T47D (cell line): ENCODE results near the gene RABGGTA.
A peak's percentile ranks its signal among the peaks of the same experiment; 100 is the strongest.

Source experiments
- DNase-seq, 2 experiments: peaks; one replicate each; pipeline versions ENCODE4 v3.0.0 to v3.0.0-alpha.2; 2011 to 2012; ENCODE audit warnings: low read depth in 1 of 2, low spot score in 1 of 2
- JUND ChIP-seq: IDR thresholded peaks from 2 replicates; pipeline ENCODE4 v1.6.1; 2012; ENCODE audit warnings: low read depth
- in situ Hi-C: cut with HindIII; loops from 2 replicates; pipeline ENCODE4 v1.10.0; 2016; ENCODE audit warnings: low sequenced_read_pairs, low pct_unique_long_range_greater_than_20kb

RABGGTA gene

GRCh38 chr14:24310646-24311604 is 39.5 kb upstream of the RABGGTA start, which contains the start of gene LTB4R:
Gene LTB4R (plus strand): TSS chr14:24311502. CDS start chr14:24315652, 4,150 bp downstream.
- no peak for DNase-seq
- in situ Hi-C loops: no loop called here
- TF ChIP-seq JUND: no peak

GRCh38 chr14:24310265-24310645 is 38.9 kb upstream of the RABGGTA start:
- no peak for TF ChIP-seq JUND
- in situ Hi-C loops: no loop called here
- DNase-seq: no peak

- no peak for TF ChIP-seq JUND
- in situ Hi-C loops: no loop called here
- no peak for DNase-seq
Observed at GRCh38 chr14:24309538-24310264, 38.3 kb upstream of the RABGGTA start, which contains the start of gene LTB4R2. Gene LTB4R2 (plus strand): TSS chr14:24310140. CDS start chr14:24310665, 525 bp downstream.

GRCh38 chr14:24308342-24309124 is 37.1 kb upstream of the RABGGTA start:
- no peak for DNase-seq
- in situ Hi-C loops: no loop called here
- TF ChIP-seq JUND: no peak

- in situ Hi-C loops: no loop called here
- DNase-seq: peak; percentile 55 to 65
- no peak for TF ChIP-seq JUND
Observed at GRCh38 chr14:24307575-24308341, 36.4 kb upstream of the RABGGTA start, which contains the start of gene CIDEB. Gene CIDEB (minus strand): TSS chr14:24307977. CDS start chr14:24307858, 119 bp downstream.

- in situ Hi-C loops: no loop called here
- DNase-seq: no peak
- no peak for TF ChIP-seq JUND
Observed at GRCh38 chr14:24307156-24307574, 35.8 kb upstream of the RABGGTA start.

GRCh38 chr14:24304019-24304387 is 32.6 kb upstream of the RABGGTA start:
- TF ChIP-seq JUND: no peak
- no peak for DNase-seq
- in situ Hi-C loops: no loop called here

GRCh38 chr14:24300326-24300980 is 29.1 kb upstream of the RABGGTA start:
- in situ Hi-C loops: no loop called here
- no peak for DNase-seq
- no peak for TF ChIP-seq JUND

GRCh38 chr14:24299255-24300191 is 28.1 kb upstream of the RABGGTA start, which contains the start of the genes DHRS1 and NOP9:
Gene DHRS1 (minus strand): TSS chr14:24299780. CDS start chr14:24299106, 674 bp downstream.
Gene NOP9 (plus strand): TSS chr14:24299850. CDS start chr14:24299955, 105 bp downstream.
- peak; percentile 76 to 91 for DNase-seq
- in situ Hi-C loops: no loop called here
- no peak for TF ChIP-seq JUND

- no peak for TF ChIP-seq JUND
- peak in 1 of 2 experiments; percentile 28 for DNase-seq
- in situ Hi-C loops: no loop called here
Observed at GRCh38 chr14:24298892-24299254, 27.5 kb upstream of the RABGGTA start.
